MM.1S (cell line): Measurements from ENCODE around the gene SEMA4A.
A peak's percentile ranks its signal among the peaks of the same experiment; 100 is the strongest.

Experiments used
- DNase-seq: peaks from one replicate; pipeline ENCODE4 v3.0.0-alpha.2; 2015
- H2AFZ ChIP-seq: fragments of 300-600 bp; sonication (generic); 2 replicates; pipeline ENCODE4 v1.6.0; 2016; ENCODE audit warnings: antibody characterized with exemption, low read length
- H3F3A ChIP-seq: fragments of 300-600 bp; sonication (generic); 2 replicates; pipeline ENCODE4 v1.6.1; 2016; ENCODE audit warnings: mild to moderate bottlenecking, antibody characterized with exemption, low read length, moderate library complexity, mixed read lengths; ENCODE audit not compliant: insufficient read depth
- H3K27ac ChIP-seq: fragments of 300-600 bp; sonication (generic); 2 replicates; pipeline ENCODE4 v1.5.1; 2016; ENCODE audit warnings: mild to moderate bottlenecking, low read length
- H3K27me3 ChIP-seq: fragments of 300-600 bp; sonication (generic); replicated peaks from 2 replicates; pipeline ENCODE4 v1.6.0; 2016; ENCODE audit warnings: low read length; ENCODE audit not compliant: insufficient read depth
- H3K36me3 ChIP-seq: fragments of 300-600 bp; sonication (generic); replicated peaks from 2 replicates; pipeline ENCODE4 v1.6.1; 2016; ENCODE audit warnings: mild to moderate bottlenecking, low read length, mixed read lengths; ENCODE audit not compliant: insufficient read depth
- H3K4me1 ChIP-seq: fragments of 300-600 bp; sonication (generic); 2 replicates; pipeline ENCODE4 v1.6.1; 2016; ENCODE audit warnings: low read length, mixed read lengths
- H3K4me2 ChIP-seq: fragments of 300-600 bp; sonication (generic); 2 replicates; pipeline ENCODE4 v1.6.0; 2016; ENCODE audit warnings: low read depth, low read length
- H3K4me3 ChIP-seq: fragments of 300-600 bp; sonication (generic); 2 replicates; pipeline ENCODE4 v1.5.1; 2016; ENCODE audit warnings: low read length, mixed read lengths
- H3K79me2 ChIP-seq: fragments of 300-600 bp; sonication (generic); 2 replicates; pipeline ENCODE4 v1.6.1; 2016; ENCODE audit warnings: mixed run types, low read length, mixed read lengths
- H3K9ac ChIP-seq: fragments of 300-600 bp; sonication (generic); 2 replicates; pipeline ENCODE4 v1.6.1; 2016; ENCODE audit warnings: low read length, mixed read lengths
- H3K9me2 ChIP-seq: fragments of 300-600 bp; sonication (generic); replicated peaks from 2 replicates; pipeline ENCODE4 v1.6.1; 2016; ENCODE audit warnings: mild to moderate bottlenecking, low read length, mixed read lengths; ENCODE audit not compliant: insufficient read depth
- H3K9me3 ChIP-seq: fragments of 300-600 bp; sonication (generic); replicated peaks from 2 replicates; pipeline ENCODE4 v1.6.1; 2016; ENCODE audit warnings: mild to moderate bottlenecking, low read length, mixed read lengths; ENCODE audit not compliant: insufficient read depth
- H4K20me1 ChIP-seq: fragments of 300-600 bp; sonication (generic); 2 replicates; pipeline ENCODE4 v1.6.1; 2016; ENCODE audit warnings: mild to moderate bottlenecking, low read length, moderate library complexity, mixed read lengths; ENCODE audit not compliant: insufficient read depth
- EZH2 ChIP-seq: fragments of 300-600 bp; sonication (generic); optimal IDR thresholded peaks from 2 replicates; pipeline ENCODE3; 2017; ENCODE audit warnings: low read depth, mild to moderate bottlenecking, antibody characterized with exemption, low read length, mixed read lengths
- EZH2phosphoT487 ChIP-seq: fragments of 300-600 bp; sonication (generic); IDR thresholded peaks from 2 replicates; pipeline ENCODE4 v1.6.1; 2018; ENCODE audit warnings: antibody characterized with exemption, low read length
- TF ChIP-seq, protein P1 (sequence below): fragments of 300-600 bp; sonication (generic); IDR thresholded peaks from 2 replicates; pipeline ENCODE4 v1.5.1; 2016; ENCODE audit warnings: antibody characterized with exemption, low read length, mixed read lengths

Gene SEMA4A

DNA sequence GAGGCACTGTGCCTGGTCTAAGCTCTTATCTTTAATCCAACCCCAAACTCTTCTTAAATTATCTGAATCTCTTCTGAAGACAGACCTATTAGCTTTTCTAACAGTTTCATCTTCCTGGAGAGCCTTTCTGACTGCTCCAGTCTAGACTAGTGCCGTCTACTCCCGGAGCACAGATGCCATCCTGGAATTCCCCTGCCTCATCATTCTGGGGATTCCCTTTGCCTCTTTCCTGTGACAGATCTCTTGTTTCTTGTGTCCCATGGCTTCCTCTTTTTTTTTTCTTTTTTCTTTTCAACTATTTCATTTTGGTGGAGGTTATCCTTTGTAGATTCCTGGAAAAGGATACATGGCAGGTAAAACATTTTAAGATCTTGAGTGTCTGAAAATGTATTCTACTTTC lies 11.7 kb downstream of the SEMA4A start:
- Histone ChIP-seq H4K20me1 (0 out of 2 replicates have a peak, but pooled peaks cover 6% of the 10 kb centered on the region), H3K27me3 (no peaks in the 10 kb centered on the region), H3K9me2 (no peaks in the 10 kb centered on the region), H3K27ac (peak overlapping the region; percentile 53; the same call in 1 of the 2 replicates), H3K9ac (no peak overlapping the region), H3K79me2 (peaks cover 79% of the 10 kb centered on the region), H3K4me1 (peaks cover 53% of the 10 kb centered on the region), H3F3A (peaks cover 50% of the 10 kb centered on the region), H3K4me2 (no peak overlapping the region), H2AFZ (no peak overlapping the region), H3K4me3 (no peak overlapping the region), H3K36me3 (peaks cover 36% of the 10 kb centered on the region), H3K9me3 (no peaks in the 10 kb centered on the region)
- DNase-seq = no peak
- TF ChIP-seq EZH2 (no peak), EZH2phosphoT487 (no peak)
- TF ChIP-seq, protein P1, sequence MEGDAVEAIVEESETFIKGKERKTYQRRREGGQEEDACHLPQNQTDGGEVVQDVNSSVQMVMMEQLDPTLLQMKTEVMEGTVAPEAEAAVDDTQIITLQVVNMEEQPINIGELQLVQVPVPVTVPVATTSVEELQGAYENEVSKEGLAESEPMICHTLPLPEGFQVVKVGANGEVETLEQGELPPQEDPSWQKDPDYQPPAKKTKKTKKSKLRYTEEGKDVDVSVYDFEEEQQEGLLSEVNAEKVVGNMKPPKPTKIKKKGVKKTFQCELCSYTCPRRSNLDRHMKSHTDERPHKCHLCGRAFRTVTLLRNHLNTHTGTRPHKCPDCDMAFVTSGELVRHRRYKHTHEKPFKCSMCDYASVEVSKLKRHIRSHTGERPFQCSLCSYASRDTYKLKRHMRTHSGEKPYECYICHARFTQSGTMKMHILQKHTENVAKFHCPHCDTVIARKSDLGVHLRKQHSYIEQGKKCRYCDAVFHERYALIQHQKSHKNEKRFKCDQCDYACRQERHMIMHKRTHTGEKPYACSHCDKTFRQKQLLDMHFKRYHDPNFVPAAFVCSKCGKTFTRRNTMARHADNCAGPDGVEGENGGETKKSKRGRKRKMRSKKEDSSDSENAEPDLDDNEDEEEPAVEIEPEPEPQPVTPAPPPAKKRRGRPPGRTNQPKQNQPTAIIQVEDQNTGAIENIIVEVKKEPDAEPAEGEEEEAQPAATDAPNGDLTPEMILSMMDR = no peak

DNA sequence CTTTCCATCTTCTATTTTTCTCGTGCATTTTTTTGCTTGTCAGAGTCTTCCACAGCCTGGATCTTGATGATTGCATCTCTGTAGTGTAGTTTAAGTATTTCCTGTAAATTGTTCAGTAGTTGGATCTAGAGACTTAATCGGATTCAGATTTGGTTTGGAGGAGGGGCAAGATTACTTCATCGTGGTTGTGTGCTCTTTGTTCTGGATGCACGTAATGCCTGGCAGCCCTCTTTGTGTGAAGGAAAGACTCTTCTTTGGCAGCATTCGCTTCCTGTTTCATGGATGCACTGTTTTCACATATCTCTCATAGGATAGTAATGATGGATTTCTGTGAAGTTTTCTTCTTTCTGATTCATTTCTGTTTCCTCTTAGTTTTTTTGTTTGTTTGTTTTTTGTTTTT lies 14.2 kb downstream of the SEMA4A start:
- Histone ChIP-seq H2AFZ (no peak overlapping the region), H4K20me1 (0 out of 2 replicates have a peak, but pooled peaks cover 6% of the 10 kb centered on the region), H3K9me3 (no peaks in the 10 kb centered on the region), H3F3A (peaks cover 36% of the 10 kb centered on the region), H3K79me2 (peaks cover 71% of the 10 kb centered on the region), H3K4me2 (no peak overlapping the region), H3K36me3 (peaks cover 32% of the 10 kb centered on the region), H3K27ac (no peak overlapping the region), H3K9me2 (no peaks in the 10 kb centered on the region), H3K4me1 (peaks cover 31% of the 10 kb centered on the region), H3K4me3 (no peak overlapping the region), H3K27me3 (no peaks in the 10 kb centered on the region), H3K9ac (no peak overlapping the region)
- no peak for DNase-seq
- TF ChIP-seq, protein P1 = no peak
- no peak for TF ChIP-seq EZH2phosphoT487
- TF ChIP-seq EZH2 = no peak

DNA sequence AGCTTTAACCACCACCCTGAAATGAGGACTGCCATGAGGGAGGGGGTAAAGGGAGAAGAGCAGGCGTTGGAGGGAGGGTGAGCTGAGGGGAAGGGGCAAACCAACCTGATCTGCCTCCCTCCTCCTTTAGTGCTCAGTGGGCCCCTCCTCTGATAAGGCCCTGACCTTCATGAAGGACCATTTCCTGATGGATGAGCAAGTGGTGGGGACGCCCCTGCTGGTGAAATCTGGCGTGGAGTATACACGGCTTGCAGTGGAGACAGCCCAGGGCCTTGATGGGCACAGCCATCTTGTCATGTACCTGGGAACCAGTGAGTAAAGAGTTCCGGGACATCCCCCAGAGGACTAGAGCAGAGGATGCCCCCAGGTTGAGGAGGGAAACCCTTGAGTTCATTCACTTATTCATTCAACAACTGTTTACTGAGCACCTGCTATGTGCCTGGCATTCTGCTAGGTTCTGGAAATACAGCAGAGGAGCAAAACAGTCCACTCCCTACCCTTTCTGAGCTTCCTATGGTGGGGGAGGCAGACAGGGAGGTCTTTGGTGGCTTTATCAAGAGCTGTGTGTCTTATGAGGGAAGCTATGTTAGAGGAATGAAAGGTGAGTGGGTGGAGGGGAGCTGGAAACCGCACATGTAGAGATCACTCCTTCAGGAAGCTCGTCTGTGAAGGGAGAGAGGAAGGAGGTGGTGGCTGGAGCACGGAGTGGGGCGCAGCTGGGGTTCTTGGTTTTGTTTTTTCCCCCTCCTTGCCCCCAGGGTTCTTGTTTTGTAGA lies 19.5 kb downstream of the SEMA4A start:
- H3K27ac ChIP-seq = no peak overlapping the region
- H3K79me2 ChIP-seq = peaks cover 53% of the 10 kb centered on the region
- H3K9me3 ChIP-seq = no peaks in the 10 kb centered on the region
- no peak overlapping the region for H2AFZ ChIP-seq
- no peak overlapping the region for H3K9ac ChIP-seq
- no peak for TF ChIP-seq EZH2phosphoT487
- no peak for TF ChIP-seq EZH2
- no peak overlapping the region for H3K4me2 ChIP-seq
- no peaks in the 10 kb centered on the region for H3K4me1 ChIP-seq
- H4K20me1 ChIP-seq = 0 out of 2 replicates have a peak, but pooled peaks cover 6% of the 10 kb centered on the region
- peaks cover 63% of the 10 kb centered on the region for H3K36me3 ChIP-seq
- H3K9me2 ChIP-seq = no peaks in the 10 kb centered on the region
- DNase-seq = no peak
- no peak overlapping the region for H3K4me3 ChIP-seq
- H3F3A ChIP-seq = peaks cover 14% of the 10 kb centered on the region
- no peaks in the 10 kb centered on the region for H3K27me3 ChIP-seq

DNA sequence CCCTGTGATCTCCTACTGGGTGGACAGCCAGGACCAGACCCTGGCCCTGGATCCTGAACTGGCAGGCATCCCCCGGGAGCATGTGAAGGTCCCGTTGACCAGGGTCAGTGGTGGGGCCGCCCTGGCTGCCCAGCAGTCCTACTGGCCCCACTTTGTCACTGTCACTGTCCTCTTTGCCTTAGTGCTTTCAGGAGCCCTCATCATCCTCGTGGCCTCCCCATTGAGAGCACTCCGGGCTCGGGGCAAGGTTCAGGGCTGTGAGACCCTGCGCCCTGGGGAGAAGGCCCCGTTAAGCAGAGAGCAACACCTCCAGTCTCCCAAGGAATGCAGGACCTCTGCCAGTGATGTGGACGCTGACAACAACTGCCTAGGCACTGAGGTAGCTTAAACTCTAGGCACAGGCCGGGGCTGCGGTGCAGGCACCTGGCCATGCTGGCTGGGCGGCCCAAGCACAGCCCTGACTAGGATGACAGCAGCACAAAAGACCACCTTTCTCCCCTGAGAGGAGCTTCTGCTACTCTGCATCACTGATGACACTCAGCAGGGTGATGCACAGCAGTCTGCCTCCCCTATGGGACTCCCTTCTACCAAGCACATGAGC lies 23.3 kb downstream of the SEMA4A start:
- no peak overlapping the region for H3K27ac ChIP-seq
- no peak overlapping the region for H2AFZ ChIP-seq
- H3F3A ChIP-seq = peaks cover 20% of the 10 kb centered on the region
- H3K79me2 ChIP-seq = peaks cover 31% of the 10 kb centered on the region
- peaks cover 50% of the 10 kb centered on the region for H3K36me3 ChIP-seq
- no peak for DNase-seq
- H3K4me3 ChIP-seq = no peak overlapping the region
- no peak overlapping the region for H3K4me2 ChIP-seq
- H3K9me3 ChIP-seq = no peaks in the 10 kb centered on the region
- TF ChIP-seq, protein P1 = no peak
- no peak for TF ChIP-seq EZH2phosphoT487
- no peak for TF ChIP-seq EZH2
- H3K9me2 ChIP-seq = no peaks in the 10 kb centered on the region
- H3K4me1 ChIP-seq = no peaks in the 10 kb centered on the region
- H3K9ac ChIP-seq = no peak overlapping the region
- no peaks in the 10 kb centered on the region for H4K20me1 ChIP-seq
- no peaks in the 10 kb centered on the region for H3K27me3 ChIP-seq
